ENCODE measurements around the gene C1GALT1C1L.

DNA sequence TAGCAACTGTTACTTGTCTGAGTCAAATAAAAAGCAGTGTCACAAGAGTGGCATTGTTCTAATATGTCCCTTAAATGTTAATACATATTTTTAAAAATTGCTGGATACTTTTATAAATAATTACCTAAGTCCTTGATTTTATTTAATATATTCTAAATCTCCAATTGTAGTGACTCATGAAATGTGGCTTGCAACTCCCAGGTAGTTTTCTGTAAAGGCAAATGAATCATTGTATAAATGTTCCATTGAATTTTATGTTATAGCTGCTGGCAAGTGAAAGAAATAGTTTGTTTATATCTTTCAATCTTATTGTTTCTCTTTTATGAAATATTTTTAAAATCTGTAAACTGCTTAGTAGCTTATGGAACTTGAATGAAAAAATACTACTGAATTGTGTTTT lies 32.7 kb upstream of the C1GALT1C1L start:
- TF ChIP-seq, protein P1, sequence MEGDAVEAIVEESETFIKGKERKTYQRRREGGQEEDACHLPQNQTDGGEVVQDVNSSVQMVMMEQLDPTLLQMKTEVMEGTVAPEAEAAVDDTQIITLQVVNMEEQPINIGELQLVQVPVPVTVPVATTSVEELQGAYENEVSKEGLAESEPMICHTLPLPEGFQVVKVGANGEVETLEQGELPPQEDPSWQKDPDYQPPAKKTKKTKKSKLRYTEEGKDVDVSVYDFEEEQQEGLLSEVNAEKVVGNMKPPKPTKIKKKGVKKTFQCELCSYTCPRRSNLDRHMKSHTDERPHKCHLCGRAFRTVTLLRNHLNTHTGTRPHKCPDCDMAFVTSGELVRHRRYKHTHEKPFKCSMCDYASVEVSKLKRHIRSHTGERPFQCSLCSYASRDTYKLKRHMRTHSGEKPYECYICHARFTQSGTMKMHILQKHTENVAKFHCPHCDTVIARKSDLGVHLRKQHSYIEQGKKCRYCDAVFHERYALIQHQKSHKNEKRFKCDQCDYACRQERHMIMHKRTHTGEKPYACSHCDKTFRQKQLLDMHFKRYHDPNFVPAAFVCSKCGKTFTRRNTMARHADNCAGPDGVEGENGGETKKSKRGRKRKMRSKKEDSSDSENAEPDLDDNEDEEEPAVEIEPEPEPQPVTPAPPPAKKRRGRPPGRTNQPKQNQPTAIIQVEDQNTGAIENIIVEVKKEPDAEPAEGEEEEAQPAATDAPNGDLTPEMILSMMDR (IDR thresholded peaks at IDR 0.05), result no peak
- no peak for TF ChIP-seq POLR2A (IDR thresholded peaks at IDR 0.05)
